T1000 (cell line): ENCODE data around the gene IGIP.

Experiments used
- DNase-seq: peaks from one replicate; lab custom pipeline; 2025; ENCODE audit warnings: mixed read lengths; lab: John Stamatoyannopoulos, UW

The IGIP gene

DNA sequence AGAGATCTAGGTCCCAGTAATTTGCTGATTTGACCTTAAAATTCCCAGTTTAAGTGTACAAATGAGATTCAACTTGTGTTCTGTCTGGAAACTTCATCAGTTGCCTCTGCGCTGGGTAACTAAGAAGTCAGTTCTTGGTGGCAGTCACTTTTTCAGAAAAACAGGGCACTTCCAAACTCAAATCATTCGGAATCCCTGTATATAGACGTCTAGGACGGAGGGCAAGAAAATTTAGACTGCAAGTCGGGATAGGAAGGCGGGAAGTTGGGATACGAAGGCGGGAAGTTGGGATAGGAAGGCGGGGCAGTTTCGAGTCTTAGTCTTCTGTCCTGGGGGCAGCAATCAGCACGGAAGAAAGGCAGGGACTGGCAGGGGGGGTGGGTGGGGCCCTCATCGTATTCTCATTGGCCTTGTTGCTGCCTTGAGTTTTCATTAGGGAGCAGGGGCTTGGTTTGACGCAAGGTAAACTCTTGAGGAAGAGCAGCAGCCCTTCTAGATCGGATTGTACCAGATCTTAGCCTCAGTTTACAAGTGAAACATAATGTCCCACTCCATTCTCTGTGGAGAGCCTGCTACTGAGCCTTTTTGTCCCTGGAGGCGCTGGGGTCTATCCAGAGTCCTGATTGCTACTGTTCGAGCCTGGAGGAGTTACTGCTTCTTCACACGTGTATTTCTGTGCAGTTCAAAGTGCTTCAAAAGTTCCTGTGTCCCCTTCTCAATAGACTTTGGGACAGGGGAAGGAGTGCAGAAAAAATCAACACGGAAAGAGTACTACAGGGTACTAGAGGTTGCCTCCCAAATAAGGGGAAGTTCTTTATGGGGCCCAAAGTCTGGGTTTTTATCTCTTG lies 14.5 kb upstream of the IGIP start:
- DNase-seq = no peak

- no peak for DNase-seq
Observed at GRCh38 chr5:140111859-140112551, 13.7 kb upstream of the IGIP start.

- no peak for DNase-seq
Observed at GRCh38 chr5:140112685-140113179, 13.0 kb upstream of the IGIP start.

DNA sequence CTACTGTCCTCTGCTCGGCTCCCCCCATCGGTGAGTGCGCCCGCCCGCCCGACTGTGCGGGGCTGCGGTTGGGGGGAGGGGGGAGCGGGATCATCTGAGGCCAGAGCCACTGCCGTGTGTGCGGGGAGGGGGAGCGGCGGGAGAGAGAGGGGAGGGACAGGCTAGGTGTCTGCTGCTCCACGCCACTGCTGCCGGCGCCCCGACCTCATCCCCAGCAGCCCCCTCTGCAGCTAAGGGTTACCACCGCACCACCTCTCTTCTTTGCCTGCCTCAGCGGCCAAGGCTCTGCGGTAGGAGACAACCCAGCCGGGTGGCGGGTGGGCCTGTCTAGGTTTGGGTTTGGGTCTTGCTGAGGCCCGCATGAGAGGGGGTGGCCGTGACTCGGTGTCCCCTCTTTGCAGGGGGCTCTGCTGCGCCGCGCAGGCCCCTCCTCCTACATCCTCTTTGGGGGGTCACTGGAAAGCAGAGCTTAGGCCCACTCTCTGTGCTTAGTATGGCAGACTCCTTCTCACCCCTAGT lies 12.5 kb upstream of the IGIP start:
- no peak for DNase-seq

DNA sequence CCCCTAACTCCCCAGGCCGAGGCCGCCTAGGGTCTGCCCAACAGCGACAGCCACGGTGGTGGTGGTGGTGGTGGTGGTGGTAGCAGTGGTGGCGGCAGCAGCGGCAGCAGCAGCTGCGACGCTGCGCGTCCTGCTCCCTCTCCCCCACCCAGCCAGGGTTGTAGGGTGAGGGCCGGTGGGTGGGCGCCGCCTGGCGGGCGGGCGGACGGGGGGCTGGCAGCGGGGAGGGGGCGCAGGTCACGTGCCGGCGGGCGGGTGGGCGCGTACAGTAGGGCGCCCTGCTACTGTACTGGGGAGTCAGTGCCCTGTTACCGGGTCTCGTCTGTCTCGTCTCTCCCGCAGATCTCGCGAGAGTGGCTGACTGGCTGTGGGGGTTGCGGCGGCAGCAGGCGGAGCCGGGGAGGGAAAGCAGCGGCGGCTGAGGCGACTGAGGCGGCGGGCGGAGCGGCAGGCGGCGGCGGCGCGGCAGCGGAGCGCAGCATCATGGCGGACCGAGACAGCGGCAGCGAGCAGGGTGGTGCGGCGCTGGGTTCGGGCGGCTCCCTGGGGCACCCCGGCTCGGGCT lies 12.0 kb upstream of the IGIP start, which contains the start of gene PURA:
Gene PURA, plus strand, starts transcription at position 411 of the 565 bp plus-strand sequence. Its CDS starts 73 bp downstream, at position 484.
- DNase-seq = peak; percentile 88

DNA sequence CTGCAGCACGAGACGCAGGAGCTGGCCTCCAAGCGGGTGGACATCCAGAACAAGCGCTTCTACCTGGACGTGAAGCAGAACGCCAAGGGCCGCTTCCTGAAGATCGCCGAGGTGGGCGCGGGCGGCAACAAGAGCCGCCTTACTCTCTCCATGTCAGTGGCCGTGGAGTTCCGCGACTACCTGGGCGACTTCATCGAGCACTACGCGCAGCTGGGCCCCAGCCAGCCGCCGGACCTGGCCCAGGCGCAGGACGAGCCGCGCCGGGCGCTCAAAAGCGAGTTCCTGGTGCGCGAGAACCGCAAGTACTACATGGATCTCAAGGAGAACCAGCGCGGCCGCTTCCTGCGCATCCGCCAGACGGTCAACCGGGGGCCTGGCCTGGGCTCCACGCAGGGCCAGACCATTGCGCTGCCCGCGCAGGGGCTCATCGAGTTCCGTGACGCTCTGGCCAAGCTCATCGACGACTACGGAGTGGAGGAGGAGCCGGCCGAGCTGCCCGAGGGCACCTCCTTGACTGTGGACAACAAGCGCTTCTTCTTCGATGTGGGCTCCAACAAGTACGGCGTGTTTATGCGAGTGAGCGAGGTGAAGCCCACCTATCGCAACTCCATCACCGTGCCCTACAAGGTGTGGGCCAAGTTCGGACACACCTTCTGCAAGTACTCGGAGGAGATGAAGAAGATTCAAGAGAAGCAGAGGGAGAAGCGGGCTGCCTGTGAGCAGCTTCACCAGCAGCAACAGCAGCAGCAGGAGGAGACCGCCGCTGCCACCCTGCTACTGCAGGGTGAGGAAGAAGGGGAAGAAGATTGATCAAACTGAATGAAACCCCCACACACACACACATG lies 11.2 kb upstream of the IGIP start:
- DNase-seq = peak; percentile 26

DNA sequence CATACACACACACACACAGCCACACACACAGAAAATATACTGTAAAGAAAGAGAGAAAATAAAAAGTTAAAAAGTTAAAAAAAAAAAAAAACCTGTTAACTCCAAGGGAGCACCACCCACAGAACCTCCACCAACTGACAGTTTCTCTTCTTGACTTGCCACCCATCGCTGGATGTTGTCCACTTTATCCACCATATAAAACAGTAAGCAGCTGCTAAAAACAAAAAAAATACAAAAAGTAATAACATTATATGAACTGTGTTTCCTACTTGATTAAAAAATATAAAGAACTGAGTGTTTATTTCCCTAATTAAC lies 10.6 kb upstream of the IGIP start:
- DNase-seq = no peak

GRCh38 chr5:140116716-140117115 lies 9.0 kb upstream of the IGIP start:
- no peak for DNase-seq

DNA sequence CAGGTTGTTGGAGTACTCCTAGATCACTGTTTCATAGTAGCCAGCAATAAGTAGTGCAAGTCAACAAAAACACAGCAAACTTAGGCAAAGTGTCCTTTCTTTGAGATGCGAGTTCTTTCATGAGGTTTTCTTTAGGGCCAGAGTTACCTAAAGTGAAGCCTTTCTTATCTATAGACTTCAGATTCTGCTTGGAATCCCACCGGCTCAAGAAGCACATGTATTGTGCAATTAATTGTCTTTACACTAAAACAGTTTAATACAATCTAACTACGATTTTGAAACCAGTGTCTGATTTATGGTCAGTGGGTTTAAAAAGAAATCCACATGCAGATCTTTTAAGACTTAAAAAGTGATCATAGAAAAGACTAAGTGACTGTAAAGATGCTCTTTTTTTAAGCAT lies 8.2 kb upstream of the IGIP start:
- DNase-seq = no peak

- DNase-seq = no peak
Observed at GRCh38 chr5:140118302-140118936, 7.3 kb upstream of the IGIP start.

GRCh38 chr5:140126315-140127012 lies 727 bp downstream of the IGIP start:
- DNase-seq = no peak

GRCh38 chr5:140128376-140128775 lies 2.6 kb downstream of the IGIP start:
- DNase-seq = no peak

GRCh38 chr5:140130949-140131733 lies 5.4 kb downstream of the IGIP start:
- no peak for DNase-seq

DNA sequence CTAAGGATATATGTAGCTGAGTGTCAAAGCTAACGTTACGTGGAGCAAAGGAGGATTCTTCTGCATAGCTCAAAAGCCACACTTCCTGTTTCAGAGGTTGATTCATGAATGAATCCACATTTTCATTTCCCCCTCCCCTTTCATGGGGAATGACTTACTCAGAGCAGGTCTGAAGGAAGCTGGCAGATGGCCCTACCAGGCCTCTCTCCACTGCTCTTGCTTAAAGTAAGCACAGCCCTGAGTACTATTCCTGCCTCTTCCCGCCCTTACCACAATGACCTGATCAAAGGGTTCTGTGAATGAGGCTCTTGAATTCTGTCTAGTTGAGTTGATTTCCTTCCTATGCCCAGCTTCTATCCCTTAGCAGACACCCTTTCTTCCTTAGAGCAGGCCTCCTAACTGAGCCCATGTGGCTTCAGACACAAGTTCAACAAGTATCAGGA lies 6.3 kb downstream of the IGIP start:
- no peak for DNase-seq

DNA sequence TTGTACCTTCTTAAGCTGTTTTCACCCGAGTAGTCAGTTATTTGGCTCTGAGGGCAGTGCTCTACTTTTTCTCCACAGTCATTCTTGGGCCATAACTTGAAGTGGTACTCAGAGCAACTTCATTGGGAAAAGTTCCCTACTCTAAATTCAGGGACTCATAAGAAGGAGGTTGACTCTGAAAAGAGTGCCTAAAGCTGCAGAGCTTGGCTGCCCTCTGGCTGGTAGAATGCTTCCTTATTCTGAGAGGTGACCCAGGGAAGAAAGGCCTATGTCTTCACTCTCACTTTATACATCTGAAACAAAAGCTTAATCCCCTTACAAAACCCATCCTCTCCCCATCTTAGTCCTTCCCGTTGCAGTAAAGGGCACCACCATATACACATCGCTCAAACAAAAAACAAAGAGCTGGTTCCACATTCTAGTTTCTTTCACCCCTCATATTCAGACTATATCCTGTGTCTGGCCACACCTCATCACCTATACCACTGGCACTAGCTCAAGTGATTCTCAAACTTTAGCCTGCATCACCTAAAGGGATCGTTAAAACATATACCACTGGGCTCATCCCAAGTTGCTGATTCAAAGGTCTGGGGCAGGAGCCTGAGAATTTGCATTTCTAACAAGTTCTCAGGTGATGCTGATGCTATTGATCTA lies 7.9 kb downstream of the IGIP start:
- no peak for DNase-seq

GRCh38 chr5:140134277-140134935 lies 8.7 kb downstream of the IGIP start:
- DNase-seq = no peak

GRCh38 chr5:140135127-140135526 lies 9.4 kb downstream of the IGIP start:
- DNase-seq = no peak

DNA sequence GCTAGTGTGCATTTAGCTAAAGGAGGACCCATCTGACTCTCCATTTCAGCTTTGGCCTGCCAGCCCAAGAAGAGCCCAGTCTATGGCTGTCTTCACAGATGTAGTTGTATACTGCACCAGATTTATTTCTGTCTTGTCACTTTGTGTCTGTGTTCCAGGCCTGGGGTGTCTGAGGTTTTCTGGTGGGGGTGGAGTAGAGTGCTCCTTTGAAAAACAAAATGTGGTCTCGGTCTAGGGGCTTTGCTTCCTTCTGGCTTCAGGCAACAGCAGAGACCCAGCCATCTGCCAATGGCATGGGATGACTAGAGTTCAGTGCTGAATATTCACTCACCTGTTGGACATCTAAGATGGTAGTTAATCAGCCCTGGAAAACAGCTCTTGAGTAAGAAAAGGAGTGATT lies 10.9 kb downstream of the IGIP start:
- no peak for DNase-seq

- no peak for DNase-seq
Observed at GRCh38 chr5:140140435-140140834, 14.7 kb downstream of the IGIP start.
